Mucosa of descending colon (tissue), 3 donors: ENCODE results near the gene PHETA1. TPM values are rescaled to one million over a fixed set of nuclear protein-coding genes. Genes with fewer than 3 reads are reported as not detected.
"Not testable (repeated sequence)": the region's sequence is repeated elsewhere in the genome, so short reads cannot be mapped to it uniquely, and the experiment has no call there.

Experiments
- ATAC-seq: fragments of 200-7000 bp; cut with Tn5 transposase; one replicate; pipeline ENCODE4 v1.9.1; 2020; ENCODE audit warnings: mild to moderate bottlenecking, moderate library complexity
- DNase-seq, 3 donors: peaks; one replicate each; pipeline ENCODE4 v3.0.0-alpha.2; 2020
- H3K36me3 ChIP-seq: fragments of 200-600 bp; one replicate; pipeline ENCODE4 v1.8.0; 2021; ENCODE audit warnings: low read depth, mild to moderate bottlenecking
- H3K4me1 ChIP-seq: fragments of 200-600 bp; one replicate; pipeline ENCODE4 v1.8.0; 2021; ENCODE audit warnings: low read depth, mild to moderate bottlenecking
- H3K4me3 ChIP-seq: fragments of 200-600 bp; one replicate; pipeline ENCODE4 v1.8.0; 2021; ENCODE audit warnings: mild to moderate bottlenecking
- H3K9me3 ChIP-seq: fragments of 200-600 bp; one replicate; pipeline ENCODE4 v1.8.0; 2021; ENCODE audit warnings: mild to moderate bottlenecking
- intact Hi-C, 2 donors: fragments of 100-400 bp; cut with DNase I in 1 of 2; cut with micrococcal nuclease in 1 of 2; formaldehyde crosslinking; loops; one replicate each; pipeline versions ENCODE4 v1.11.0 to v1.11.1; 2022; cut with DNase I, micrococcal nuclease
- total RNA-seq, 3 donors: library from RNA; stranded (reverse); fragmentation: NEBNext Ultra II Directional in 2 of 3; extraction: Animal tissue kit (Norgen Biotek cat#: 25700) in 2 of 3; gene quantifications; one replicate each; pipeline versions ENCODE4 v1.2.1 to v1.2.4, GENCODE V29; 2021 to 2023
- TF ChIP-seq, protein P1 (sequence below): fragments of 200-600 bp; IDR thresholded peaks from one replicate; pipeline ENCODE4 v1.8.0; 2022; ENCODE audit warnings: antibody characterized with exemption, mild to moderate bottlenecking
- donor health status: DM: no; HTN: no; CAD: no; lungs with moderate emphysema.
- donor health status: DM: no; HTN: no; CAD: no.
- donor health status: DM: no; HTN: yes; CAD: no.

Gene PHETA1
- total RNA-seq, 3 donors from 2014 or later, result 21.4 to 39.8 (median 23.4) TPM

DNA sequence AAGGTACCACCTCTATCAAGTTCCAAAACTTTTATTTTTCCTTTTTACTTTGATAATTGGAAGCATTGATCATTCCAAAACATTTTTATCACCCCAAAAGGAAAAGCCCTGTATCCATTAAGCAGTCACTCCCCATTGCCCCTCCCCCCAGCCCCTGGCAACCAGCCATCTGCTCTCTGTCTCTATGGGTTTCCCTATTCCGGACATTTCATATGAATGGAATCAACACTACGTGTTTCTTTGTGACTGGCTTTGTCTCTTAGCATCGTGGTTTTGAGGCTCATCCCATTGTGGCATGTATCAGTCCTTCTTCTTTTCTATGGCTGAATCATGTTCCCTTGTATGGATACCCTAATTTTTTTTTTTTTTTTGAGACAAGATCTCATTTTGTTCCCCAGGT lies 18.0 kb upstream of the PHETA1 start:
- H3K4me1 ChIP-seq, result no peaks in the 10 kb centered on the region
- no peak overlapping the region for H3K4me3 ChIP-seq
- no peaks in the 10 kb centered on the region for H3K36me3 ChIP-seq
- H3K9me3 ChIP-seq, result no peaks in the 10 kb centered on the region
- ATAC-seq (no peak), DNase-seq (no peak)
- intact Hi-C loops, result no loop called here
- TF ChIP-seq, protein P1, sequence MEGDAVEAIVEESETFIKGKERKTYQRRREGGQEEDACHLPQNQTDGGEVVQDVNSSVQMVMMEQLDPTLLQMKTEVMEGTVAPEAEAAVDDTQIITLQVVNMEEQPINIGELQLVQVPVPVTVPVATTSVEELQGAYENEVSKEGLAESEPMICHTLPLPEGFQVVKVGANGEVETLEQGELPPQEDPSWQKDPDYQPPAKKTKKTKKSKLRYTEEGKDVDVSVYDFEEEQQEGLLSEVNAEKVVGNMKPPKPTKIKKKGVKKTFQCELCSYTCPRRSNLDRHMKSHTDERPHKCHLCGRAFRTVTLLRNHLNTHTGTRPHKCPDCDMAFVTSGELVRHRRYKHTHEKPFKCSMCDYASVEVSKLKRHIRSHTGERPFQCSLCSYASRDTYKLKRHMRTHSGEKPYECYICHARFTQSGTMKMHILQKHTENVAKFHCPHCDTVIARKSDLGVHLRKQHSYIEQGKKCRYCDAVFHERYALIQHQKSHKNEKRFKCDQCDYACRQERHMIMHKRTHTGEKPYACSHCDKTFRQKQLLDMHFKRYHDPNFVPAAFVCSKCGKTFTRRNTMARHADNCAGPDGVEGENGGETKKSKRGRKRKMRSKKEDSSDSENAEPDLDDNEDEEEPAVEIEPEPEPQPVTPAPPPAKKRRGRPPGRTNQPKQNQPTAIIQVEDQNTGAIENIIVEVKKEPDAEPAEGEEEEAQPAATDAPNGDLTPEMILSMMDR, result no peak

DNA sequence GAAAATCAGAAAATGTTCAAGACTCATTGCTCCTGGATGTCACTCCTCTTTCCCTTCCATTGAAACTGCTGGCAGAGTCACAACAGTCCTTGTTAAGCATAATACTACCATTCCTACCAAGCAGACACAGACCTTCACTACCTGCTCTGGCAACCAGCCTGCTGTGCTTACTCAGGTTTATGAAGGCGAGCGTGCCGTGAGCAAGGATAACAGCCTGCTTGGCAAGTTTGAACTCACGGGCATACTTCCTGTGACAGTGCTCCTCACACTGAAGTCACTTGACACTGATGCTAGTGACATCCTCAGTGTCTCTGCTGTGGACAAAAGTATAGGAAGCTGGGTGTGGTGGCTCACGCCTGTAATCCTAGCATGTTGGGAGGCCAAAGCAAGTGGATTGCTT lies 15.7 kb upstream of the PHETA1 start:
- ATAC-seq, result peak; percentile 30
- no peaks in the 10 kb centered on the region for H3K9me3 ChIP-seq
- intact Hi-C loops, result no loop called here
- H3K4me1 ChIP-seq, result no peaks in the 10 kb centered on the region
- DNase-seq, result no peak
- H3K4me3 ChIP-seq, result no peak overlapping the region
- TF ChIP-seq, protein P1, result no peak
- no peaks in the 10 kb centered on the region for H3K36me3 ChIP-seq

DNA sequence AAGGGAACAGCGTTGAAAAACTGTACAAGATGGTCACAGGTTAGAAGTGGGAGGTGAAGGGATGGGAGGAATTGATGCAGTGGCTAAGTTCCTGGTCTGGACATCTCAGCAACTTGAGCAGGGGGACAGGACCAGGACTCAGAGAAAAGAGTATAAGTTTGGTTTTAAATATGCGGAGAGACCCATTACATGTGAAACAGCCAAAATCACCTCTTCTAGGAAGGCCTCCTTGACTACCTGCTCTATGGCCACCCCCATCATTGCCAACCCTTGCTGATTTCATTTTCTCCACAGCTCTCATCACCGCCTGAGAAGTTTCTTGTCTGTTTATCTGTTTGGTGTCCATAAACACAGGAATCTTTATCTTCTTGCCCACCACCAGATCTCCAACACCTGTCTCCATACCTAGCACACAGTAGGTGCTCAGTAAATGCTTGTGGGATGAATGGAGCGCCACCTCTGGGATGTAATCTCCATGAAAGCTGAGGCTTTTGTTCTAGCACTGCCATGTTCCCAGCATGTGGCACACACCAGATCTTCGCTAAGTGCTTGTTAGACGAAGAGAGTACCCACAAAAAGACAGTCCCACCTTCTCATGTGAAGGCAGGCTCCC lies 11.2 kb upstream of the PHETA1 start:
- Histone ChIP-seq H3K4me3 (no peak overlapping the region), H3K4me1 (no peaks in the 10 kb centered on the region), H3K9me3 (no peaks in the 10 kb centered on the region), H3K36me3 (no peaks in the 10 kb centered on the region)
- intact Hi-C loops, result no loop called here
- no peak for ATAC-seq
- DNase-seq, result no peak
- TF ChIP-seq, protein P1, result no peak

DNA sequence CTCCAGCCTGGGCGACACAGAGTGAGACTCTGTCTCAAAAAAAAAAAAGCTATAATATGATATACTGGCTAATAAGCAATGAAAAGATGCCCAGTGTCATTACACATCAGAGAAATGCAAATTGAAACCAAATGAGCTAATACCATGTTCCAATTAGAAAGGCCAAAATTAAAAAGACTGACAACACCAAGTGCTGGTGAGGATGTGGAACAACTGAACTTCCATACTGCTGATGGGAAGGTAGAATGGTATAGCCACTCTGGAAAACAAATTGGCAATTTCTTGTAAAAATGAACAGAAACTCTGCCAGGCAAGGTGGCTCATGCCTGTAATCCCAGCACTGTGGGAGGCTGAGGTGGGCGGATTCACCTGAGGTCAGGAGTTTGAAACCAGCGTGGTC lies 8.5 kb upstream of the PHETA1 start:
- H3K4me3 ChIP-seq, result no peak overlapping the region
- no peaks in the 10 kb centered on the region for H3K9me3 ChIP-seq
- no peaks in the 10 kb centered on the region for H3K4me1 ChIP-seq
- H3K36me3 ChIP-seq, result no peaks in the 10 kb centered on the region
- TF ChIP-seq, protein P1, result no peak
- DNase-seq, result no peak
- no peak for ATAC-seq
- intact Hi-C loops, result no loop called here

DNA sequence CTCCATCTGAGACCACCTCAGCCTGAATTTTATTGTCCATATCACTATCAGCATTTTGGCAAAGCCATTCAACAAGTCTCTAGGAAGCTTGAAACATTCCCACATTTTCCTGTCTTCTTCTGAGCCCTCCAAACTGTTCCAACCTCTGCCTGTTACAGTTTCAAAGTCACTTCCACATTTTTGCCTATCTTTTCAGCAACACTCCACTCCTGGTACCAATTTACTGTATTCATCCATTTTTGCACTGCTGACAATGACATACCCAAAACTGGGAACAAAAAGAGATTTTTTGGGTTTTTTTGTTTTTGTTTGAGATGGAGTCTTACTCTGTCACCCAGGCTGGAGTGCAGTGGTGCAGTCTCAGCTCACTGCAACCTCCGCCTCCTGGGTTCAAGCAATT lies 4.3 kb upstream of the PHETA1 start:
- H3K4me1 ChIP-seq, H3K9me3 ChIP-seq, H3K4me3 ChIP-seq, DNase-seq, H3K36me3 ChIP-seq, intact Hi-C loops, ATAC-seq: not testable (repeated sequence)

DNA sequence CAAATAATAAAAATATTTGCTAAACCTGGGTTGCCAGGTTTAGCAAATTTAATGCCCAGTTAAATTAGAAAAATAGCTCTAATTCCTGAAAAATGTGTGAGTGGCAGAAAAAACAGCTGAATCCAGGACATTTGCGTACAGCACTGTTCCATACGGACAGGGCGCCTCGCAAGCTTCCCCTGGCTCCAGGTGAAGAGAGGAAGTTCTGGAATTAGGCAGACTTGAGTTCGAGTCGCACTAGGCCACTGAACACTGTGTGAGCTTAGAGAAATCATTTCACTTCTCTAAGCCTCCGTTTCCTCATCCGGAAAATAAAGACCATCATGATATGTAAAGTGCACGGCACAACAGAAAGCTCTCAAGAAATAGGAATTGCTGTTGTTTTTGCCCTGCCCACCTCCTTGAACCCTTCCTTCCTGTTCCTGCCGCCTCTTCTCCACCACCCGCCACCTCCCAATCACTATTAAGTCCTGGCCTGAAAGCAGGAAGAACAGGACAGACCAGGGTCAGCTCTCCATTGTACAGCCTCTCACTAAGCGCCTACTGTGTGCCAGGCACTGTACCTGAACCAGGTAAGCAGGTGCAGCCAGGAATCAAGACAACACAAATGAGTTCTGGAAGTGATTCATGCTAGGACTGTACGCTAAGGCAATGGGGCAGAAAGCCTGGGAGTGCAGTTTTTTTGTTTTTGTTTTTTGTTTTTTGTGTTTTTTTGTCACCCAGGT lies 763 bp upstream of the PHETA1 start:
- H3K9me3 ChIP-seq, result no peaks in the 10 kb centered on the region
- H3K4me1 ChIP-seq, result peaks cover 16% of the 10 kb centered on the region
- ATAC-seq, result no peak
- intact Hi-C loops, result no loop called here
- DNase-seq, result no peak
- H3K36me3 ChIP-seq, result no peaks in the 10 kb centered on the region
- peak overlapping the region; percentile 96 for H3K4me3 ChIP-seq
- TF ChIP-seq, protein P1, result no peak
